IPS DF 4.7 (cell line): ENCODE measurements around the gene APOL5.
"Not testable (repeated sequence)": the region's sequence is repeated elsewhere in the genome, so short reads cannot be mapped to it uniquely, and the experiment has no call there.

Experiments
- DNase-seq: peaks from one replicate; pipeline ENCODE4 v3.0.0-alpha.2; 2013; ENCODE audit warnings: low spot score; ENCODE audit errors: extremely low read depth

APOL5 gene

GRCh38 chr22:35708917-35709316, 8.8 kb upstream of the APOL5 start:
- no peak for DNase-seq

GRCh38 chr22:35711336-35711735, 6.3 kb upstream of the APOL5 start:
- DNase-seq: no peak

GRCh38 chr22:35712672-35713071, 5.0 kb upstream of the APOL5 start:
- DNase-seq: no peak

GRCh38 chr22:35719212-35719875, 1.7 kb downstream of the APOL5 start:
- no peak for DNase-seq

- no peak for DNase-seq
Observed at GRCh38 chr22:35721960-35722359, 4.3 kb downstream of the APOL5 start.

- DNase-seq: no peak
Observed at GRCh38 chr22:35725521-35725920, 7.8 kb downstream of the APOL5 start.

GRCh38 chr22:35726398-35726797, 8.7 kb downstream of the APOL5 start:
- DNase-seq: no peak

- no peak for DNase-seq
Observed at GRCh38 chr22:35726933-35727332, 9.3 kb downstream of the APOL5 start.

- no peak for DNase-seq
Observed at GRCh38 chr22:35727436-35727835, 9.8 kb downstream of the APOL5 start.

GRCh38 chr22:35728639-35729308, 11.1 kb downstream of the APOL5 start:
- DNase-seq: no peak

- no peak for DNase-seq
Observed at GRCh38 chr22:35729309-35729698, 11.6 kb downstream of the APOL5 start.

- no peak for DNase-seq
Observed at GRCh38 chr22:35731321-35731720, 13.6 kb downstream of the APOL5 start.

- DNase-seq: no peak
Observed at GRCh38 chr22:35732116-35732515, 14.4 kb downstream of the APOL5 start.

- DNase-seq: no peak
Observed at GRCh38 chr22:35733036-35733435, 15.4 kb downstream of the APOL5 start.

GRCh38 chr22:35733791-35734516, 16.3 kb downstream of the APOL5 start:
- DNase-seq: no peak

- no peak for DNase-seq
Observed at GRCh38 chr22:35734517-35734827, 16.8 kb downstream of the APOL5 start.

GRCh38 chr22:35735542-35735941, 17.9 kb downstream of the APOL5 start:
- no peak for DNase-seq

- DNase-seq: no peak
Observed at GRCh38 chr22:35736166-35736565, 18.5 kb downstream of the APOL5 start.

GRCh38 chr22:35736701-35737100, 19.0 kb downstream of the APOL5 start:
- DNase-seq: no peak

- not testable (repeated sequence) for DNase-seq
Observed at GRCh38 chr22:35737886-35738285, 20.2 kb downstream of the APOL5 start.

GRCh38 chr22:35739076-35739930, 21.6 kb downstream of the APOL5 start:
- DNase-seq: no peak

- DNase-seq: no peak
Observed at GRCh38 chr22:35739931-35740380, 22.3 kb downstream of the APOL5 start.
